Measurements from ENCODE around the gene PHLPP1.

PHLPP1 gene

DNA sequence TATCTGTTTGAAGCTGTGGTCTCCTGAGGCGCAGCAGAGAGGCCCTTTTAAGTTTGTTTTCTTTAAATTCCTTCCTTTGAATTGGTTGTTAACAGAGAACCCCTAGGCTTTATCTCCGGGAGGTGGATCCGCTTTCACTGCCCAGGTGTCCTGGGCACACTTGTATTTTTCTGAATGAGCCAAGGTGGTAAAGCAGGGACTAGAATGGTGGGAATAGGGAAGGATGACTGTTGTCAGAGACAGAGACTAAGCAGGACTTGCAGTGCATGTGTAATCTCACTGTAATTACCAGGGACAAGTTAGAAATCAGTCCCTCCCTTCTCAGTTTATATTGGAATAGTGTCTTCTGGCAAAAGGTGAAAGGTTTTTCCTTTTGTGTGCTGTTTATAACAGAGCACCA is 72.8 kb downstream of the PHLPP1 start:
- Histone ChIP-seq H3K36me3 (replicated peaks in 1 of 2; ENCODE audit: control insufficient read depth in 2 of 2, insufficient read depth in 2 of 2, low read length in 2 of 2) (no peaks in the 10 kb centered on the region), H3K4ac (ENCODE audit: low read length) (no peak overlapping the region), H3K79me1 (ENCODE audit: low read depth, low read length) (no peaks in the 10 kb centered on the region), H3K4me3 (ENCODE audit: low read length in 2 of 2) (no peak overlapping the region), H4K8ac (ENCODE audit: low read depth, low read length) (no peak overlapping the region), H4K91ac (ENCODE audit: low read depth, low read length, poor library complexity) (no peak overlapping the region), H3K9ac (ENCODE audit: low read depth, low read length, poor library complexity) (no peak overlapping the region), H2BK15ac (ENCODE audit: low read length) (no peak overlapping the region), H3K18ac (ENCODE audit: low read length) (no peak overlapping the region), H2AFZ (ENCODE audit: low read length) (no peak overlapping the region), H3K9me3 (replicated peaks in 1 of 2; ENCODE audit: control insufficient read depth in 2 of 2, insufficient read depth in 1 of 2, low read depth in 1 of 2, low read length in 2 of 2) (no peaks in the 10 kb centered on the region), H3K27ac (replicated peaks; ENCODE audit: low read length) (no peak overlapping the region), H2BK12ac (ENCODE audit: low read length) (no peak overlapping the region), H3K27me3 (ENCODE audit: control insufficient read depth in 3 of 3, insufficient read depth in 3 of 3, low read depth in 1 of 3, low read length in 3 of 3) (no peaks in the 10 kb centered on the region), H2BK120ac (ENCODE audit: low read depth, low read length) (no peak overlapping the region), H2BK5ac (ENCODE audit: low read length) (no peak overlapping the region), H2AK5ac (ENCODE audit: low read depth, low read length) (no peak overlapping the region), H3K14ac (ENCODE audit: low read length) (no peak overlapping the region), H3K4me2 (ENCODE audit: insufficient read depth, low read length, poor library complexity, severe bottlenecking) (no peak overlapping the region), H3K4me1 (ENCODE audit: control insufficient read depth in 2 of 2, insufficient read depth in 1 of 2, low read depth in 1 of 2, low read length in 2 of 2) (peaks cover 13 to 39% of the 10 kb centered on the region in 2 donors), H3K23ac (ENCODE audit: low read depth, low read length, poor library complexity) (no peak overlapping the region)
- no peak for DNase-seq (ENCODE audit: low spot score)
- no CpG with 5 or more reads among the region's 3 CpGs for WGBS, 2 donors (ENCODE audit: extremely low coverage in 2 of 2, insufficient read length in 2 of 2, insufficient replicate concordance in 1 of 2)

DNA sequence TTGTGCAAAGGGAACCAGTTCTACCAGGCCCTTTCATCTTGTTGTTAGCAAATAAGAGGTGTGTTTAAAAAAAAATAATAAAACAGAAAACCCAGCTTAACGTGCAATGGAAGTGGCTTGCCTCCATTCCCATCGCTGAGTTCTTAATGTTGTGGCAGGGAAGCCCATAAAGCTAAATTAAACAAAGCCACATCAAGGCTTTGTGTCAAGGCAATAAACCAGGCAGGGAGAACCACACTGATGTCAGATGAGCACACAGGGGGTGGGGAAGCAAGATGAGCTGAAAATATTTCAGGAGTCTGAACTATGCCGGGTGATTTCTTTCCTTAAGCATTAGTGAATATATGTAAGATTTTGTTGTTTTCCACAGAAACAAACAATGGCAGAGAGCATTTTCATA is 73.5 kb downstream of the PHLPP1 start:
- Histone ChIP-seq H3K4me2 (ENCODE audit: insufficient read depth, low read length, poor library complexity, severe bottlenecking) (no peak overlapping the region), H2BK5ac (ENCODE audit: low read length) (no peak overlapping the region), H3K14ac (ENCODE audit: low read length) (no peak overlapping the region), H3K23ac (ENCODE audit: low read depth, low read length, poor library complexity) (no peak overlapping the region), H4K91ac (ENCODE audit: low read depth, low read length, poor library complexity) (no peak overlapping the region), H3K36me3 (replicated peaks in 1 of 2; ENCODE audit: control insufficient read depth in 2 of 2, insufficient read depth in 2 of 2, low read length in 2 of 2) (no peaks in the 10 kb centered on the region), H3K79me1 (ENCODE audit: low read depth, low read length) (no peaks in the 10 kb centered on the region), H3K9ac (ENCODE audit: low read depth, low read length, poor library complexity) (no peak overlapping the region), H3K27ac (replicated peaks; ENCODE audit: low read length) (no peak overlapping the region), H3K27me3 (ENCODE audit: control insufficient read depth in 3 of 3, insufficient read depth in 3 of 3, low read depth in 1 of 3, low read length in 3 of 3) (no peaks in the 10 kb centered on the region), H3K4me1 (ENCODE audit: control insufficient read depth in 2 of 2, insufficient read depth in 1 of 2, low read depth in 1 of 2, low read length in 2 of 2) (peaks cover 13 to 39% of the 10 kb centered on the region in 2 donors), H3K4me3 (ENCODE audit: low read length in 2 of 2) (no peak overlapping the region), H2AK5ac (ENCODE audit: low read depth, low read length) (no peak overlapping the region), H2BK12ac (ENCODE audit: low read length) (no peak overlapping the region), H2AFZ (ENCODE audit: low read length) (no peak overlapping the region), H3K9me3 (replicated peaks in 1 of 2; ENCODE audit: control insufficient read depth in 2 of 2, insufficient read depth in 1 of 2, low read depth in 1 of 2, low read length in 2 of 2) (no peaks in the 10 kb centered on the region), H4K8ac (ENCODE audit: low read depth, low read length) (no peak overlapping the region), H2BK120ac (ENCODE audit: low read depth, low read length) (no peak overlapping the region), H3K4ac (ENCODE audit: low read length) (no peak overlapping the region), H3K18ac (ENCODE audit: low read length) (no peak overlapping the region), H2BK15ac (ENCODE audit: low read length) (no peak overlapping the region)
- no peak for DNase-seq (ENCODE audit: low spot score)
- no CpG with 5 or more reads among the region's 3 CpGs for WGBS, 2 donors (ENCODE audit: extremely low coverage in 2 of 2, insufficient read length in 2 of 2, insufficient replicate concordance in 1 of 2)

DNA sequence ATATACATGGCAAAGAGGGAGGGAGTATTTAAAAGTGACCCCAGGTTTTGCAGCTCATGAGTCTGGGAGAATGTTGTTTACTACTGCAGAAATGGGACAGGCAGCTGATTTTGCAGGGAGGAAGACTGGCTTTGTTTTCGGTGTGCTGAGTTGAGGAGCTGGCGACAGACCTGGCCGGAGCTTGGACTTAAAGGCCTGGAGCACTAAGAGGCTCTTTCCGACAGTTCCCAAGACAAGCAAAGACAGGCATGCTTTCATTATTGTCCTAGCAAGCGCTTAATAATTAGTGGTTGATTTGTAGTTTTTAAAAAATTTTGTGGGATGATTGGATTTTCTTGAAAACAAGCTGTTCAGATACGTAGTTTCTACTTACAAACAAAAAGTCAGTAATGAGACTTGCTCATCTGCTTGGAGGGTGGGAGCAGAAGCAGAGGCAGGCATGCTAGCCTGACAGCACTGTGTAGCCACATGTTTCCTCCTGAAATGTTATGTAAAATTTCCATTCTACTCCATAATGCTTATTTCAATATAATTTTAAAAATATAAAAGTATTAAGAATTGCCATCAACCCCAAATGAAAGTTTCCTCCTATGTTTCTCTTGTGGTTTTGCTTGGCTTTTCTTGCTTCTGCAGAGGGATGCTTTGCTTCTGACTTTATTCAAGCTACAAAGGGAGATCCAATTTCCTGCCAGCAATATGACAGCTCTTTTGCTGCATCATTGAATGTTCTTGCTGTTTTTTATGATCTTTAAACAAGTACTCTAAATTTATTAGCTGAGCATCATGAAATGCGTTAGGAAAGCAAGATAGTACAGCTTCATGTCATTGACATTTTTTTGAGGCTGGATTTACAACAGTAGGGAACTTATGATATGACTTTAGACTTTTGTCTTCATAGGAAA is 75.8 kb downstream of the PHLPP1 start:
- WGBS, 2 donors (ENCODE audit: extremely low coverage in 2 of 2, insufficient read length in 2 of 2, insufficient replicate concordance in 1 of 2): no CpG with 5 or more reads among the region's 7 CpGs
- no peak for DNase-seq (ENCODE audit: low spot score)
- H3K4ac ChIP-seq (ENCODE audit: low read length): no peak overlapping the region
- H2BK12ac ChIP-seq (ENCODE audit: low read length): no peak overlapping the region
- no peak overlapping the region for H2BK15ac ChIP-seq (ENCODE audit: low read length)
- peak overlapping the region; percentile 31 for H3K27ac ChIP-seq (replicated peaks; ENCODE audit: low read length)
- H2AK5ac ChIP-seq (ENCODE audit: low read depth, low read length): no peak overlapping the region
- H3K18ac ChIP-seq (ENCODE audit: low read length): no peak overlapping the region
- no peak overlapping the region for H2AFZ ChIP-seq (ENCODE audit: low read length)
- H3K23ac ChIP-seq (ENCODE audit: low read depth, low read length, poor library complexity): no peak overlapping the region
- no peak overlapping the region for H3K4me3 ChIP-seq (ENCODE audit: low read length in 2 of 2)
- H3K14ac ChIP-seq (ENCODE audit: low read length): no peak overlapping the region
- H4K91ac ChIP-seq (ENCODE audit: low read depth, low read length, poor library complexity): no peak overlapping the region
- no peaks in the 10 kb centered on the region for H3K36me3 ChIP-seq (replicated peaks in 1 of 2; ENCODE audit: control insufficient read depth in 2 of 2, insufficient read depth in 2 of 2, low read length in 2 of 2)
- no peak overlapping the region for H4K8ac ChIP-seq (ENCODE audit: low read depth, low read length)
- H3K79me1 ChIP-seq (ENCODE audit: low read depth, low read length): no peaks in the 10 kb centered on the region
- no peak overlapping the region for H3K4me2 ChIP-seq (ENCODE audit: insufficient read depth, low read length, poor library complexity, severe bottlenecking)
- no peaks in the 10 kb centered on the region for H3K9me3 ChIP-seq (replicated peaks in 1 of 2; ENCODE audit: control insufficient read depth in 2 of 2, insufficient read depth in 1 of 2, low read depth in 1 of 2, low read length in 2 of 2)
- no peak overlapping the region for H2BK120ac ChIP-seq (ENCODE audit: low read depth, low read length)
- peaks cover 9 to 27% of the 10 kb centered on the region in 2 donors for H3K4me1 ChIP-seq (ENCODE audit: control insufficient read depth in 2 of 2, insufficient read depth in 1 of 2, low read depth in 1 of 2, low read length in 2 of 2)
- H2BK5ac ChIP-seq (ENCODE audit: low read length): no peak overlapping the region
- H3K9ac ChIP-seq (ENCODE audit: low read depth, low read length, poor library complexity): no peak overlapping the region
- no peaks in the 10 kb centered on the region for H3K27me3 ChIP-seq (ENCODE audit: control insufficient read depth in 3 of 3, insufficient read depth in 3 of 3, low read depth in 1 of 3, low read length in 3 of 3)

DNA sequence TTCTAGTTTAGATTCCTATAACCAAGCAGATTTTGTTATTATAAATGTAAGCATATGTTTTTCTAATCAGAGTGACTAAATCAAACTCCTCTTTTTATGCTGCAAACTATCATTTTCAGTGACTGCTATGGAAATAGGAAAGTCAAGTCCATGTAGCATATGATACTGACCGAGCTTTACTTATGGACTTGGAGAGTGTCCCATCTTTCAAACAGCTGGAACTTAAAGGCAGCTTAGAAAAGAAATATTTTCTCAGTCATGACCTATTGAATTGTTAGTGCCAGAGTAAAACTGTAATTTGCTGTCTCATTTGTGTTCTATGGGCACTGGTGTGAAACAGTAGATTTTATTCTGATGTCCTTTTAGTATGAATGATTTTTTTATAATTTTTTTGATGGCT is 76.7 kb downstream of the PHLPP1 start:
- H3K4me2 ChIP-seq (ENCODE audit: insufficient read depth, low read length, poor library complexity, severe bottlenecking): no peak overlapping the region
- no peak overlapping the region for H2BK5ac ChIP-seq (ENCODE audit: low read length)
- no peak overlapping the region for H3K9ac ChIP-seq (ENCODE audit: low read depth, low read length, poor library complexity)
- no peaks in the 10 kb centered on the region for H3K79me1 ChIP-seq (ENCODE audit: low read depth, low read length)
- H2AFZ ChIP-seq (ENCODE audit: low read length): no peak overlapping the region
- no peak overlapping the region for H2BK12ac ChIP-seq (ENCODE audit: low read length)
- no peak overlapping the region for H3K4me3 ChIP-seq (ENCODE audit: low read length in 2 of 2)
- no peak for DNase-seq (ENCODE audit: low spot score)
- H2AK5ac ChIP-seq (ENCODE audit: low read depth, low read length): no peak overlapping the region
- no peak overlapping the region for H3K18ac ChIP-seq (ENCODE audit: low read length)
- H3K9me3 ChIP-seq (replicated peaks in 1 of 2; ENCODE audit: control insufficient read depth in 2 of 2, insufficient read depth in 1 of 2, low read depth in 1 of 2, low read length in 2 of 2): no peaks in the 10 kb centered on the region
- H2BK120ac ChIP-seq (ENCODE audit: low read depth, low read length): no peak overlapping the region
- no peak overlapping the region for H3K14ac ChIP-seq (ENCODE audit: low read length)
- no peak overlapping the region for H3K4ac ChIP-seq (ENCODE audit: low read length)
- H3K36me3 ChIP-seq (replicated peaks in 1 of 2; ENCODE audit: control insufficient read depth in 2 of 2, insufficient read depth in 2 of 2, low read length in 2 of 2): no peaks in the 10 kb centered on the region
- H4K8ac ChIP-seq (ENCODE audit: low read depth, low read length): no peak overlapping the region
- no peak overlapping the region for H4K91ac ChIP-seq (ENCODE audit: low read depth, low read length, poor library complexity)
- no peak overlapping the region for H3K23ac ChIP-seq (ENCODE audit: low read depth, low read length, poor library complexity)
- peaks cover 9 to 27% of the 10 kb centered on the region in 2 donors for H3K4me1 ChIP-seq (ENCODE audit: control insufficient read depth in 2 of 2, insufficient read depth in 1 of 2, low read depth in 1 of 2, low read length in 2 of 2)
- H3K27ac ChIP-seq (replicated peaks; ENCODE audit: low read length): no peak overlapping the region
- no peak overlapping the region for H2BK15ac ChIP-seq (ENCODE audit: low read length)
- no CpG with 5 or more reads among the region's 1 CpG for WGBS, 2 donors (ENCODE audit: extremely low coverage in 2 of 2, insufficient read length in 2 of 2, insufficient replicate concordance in 1 of 2)
- H3K27me3 ChIP-seq (ENCODE audit: control insufficient read depth in 3 of 3, insufficient read depth in 3 of 3, low read depth in 1 of 3, low read length in 3 of 3): no peaks in the 10 kb centered on the region

Measured in neuronal stem cell (in vitro differentiated cells).